Epithelial cell of prostate (primary cell): Measurements from ENCODE around the gene PLSCR4.
A peak's percentile ranks its signal among the peaks of the same experiment; 100 is the strongest.

Experiments used
- DNase-seq: peaks from one replicate; pipeline ENCODE4 v3.0.0-alpha.2; 2011; ENCODE audit warnings: low read depth, low spot score
- H3K27ac ChIP-seq: fragments of 450-650 bp; 2 replicates; pipeline ENCODE4 v1.5.1; 2017; ENCODE audit warnings: mild to moderate bottlenecking

The PLSCR4 gene

DNA sequence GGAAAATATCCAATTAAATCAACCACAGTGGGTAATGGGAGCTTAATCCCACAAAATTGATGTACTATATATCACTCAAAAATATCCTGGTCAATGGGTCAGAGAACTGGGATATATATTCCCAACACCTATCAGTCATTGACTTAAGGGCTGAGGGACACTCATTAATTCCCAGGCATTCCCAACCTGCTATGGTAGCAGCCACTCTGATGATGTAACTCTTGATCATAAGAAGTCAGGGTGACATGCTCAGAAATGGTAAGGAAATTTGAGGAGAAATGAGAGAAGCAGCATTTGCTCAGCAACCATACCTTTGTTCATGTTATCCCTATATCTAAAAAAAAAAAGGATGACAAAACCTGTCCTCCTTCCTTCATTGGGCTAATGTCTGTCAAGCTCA, 86.8 kb downstream of the PLSCR4 start:
- peak overlapping the region; percentile 76 for H3K27ac ChIP-seq

DNA sequence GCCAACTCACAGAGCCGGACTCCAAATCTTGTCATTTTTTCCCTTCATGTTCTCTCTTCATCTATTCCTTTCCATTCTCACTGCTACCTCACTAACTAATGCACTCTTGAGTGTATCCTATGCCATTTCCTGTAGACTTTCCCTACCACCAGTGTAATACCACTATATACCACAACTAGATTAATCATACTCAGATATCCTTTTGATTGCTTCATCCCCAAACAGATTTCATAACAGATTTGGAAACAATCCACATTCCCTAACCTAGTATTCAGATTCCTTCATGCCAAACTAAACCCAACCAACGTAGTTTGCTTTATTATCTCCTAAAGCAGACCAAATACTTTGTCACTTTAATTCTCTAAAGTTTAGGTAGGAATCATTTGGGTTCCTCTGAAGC, 87.3 kb downstream of the PLSCR4 start:
- peak; percentile 65 for DNase-seq
- H3K27ac ChIP-seq, result peak overlapping the region; percentile 76

More for the DNA sequence above, 86.8 kb downstream of the PLSCR4 start:
- no peak for DNase-seq

DNA sequence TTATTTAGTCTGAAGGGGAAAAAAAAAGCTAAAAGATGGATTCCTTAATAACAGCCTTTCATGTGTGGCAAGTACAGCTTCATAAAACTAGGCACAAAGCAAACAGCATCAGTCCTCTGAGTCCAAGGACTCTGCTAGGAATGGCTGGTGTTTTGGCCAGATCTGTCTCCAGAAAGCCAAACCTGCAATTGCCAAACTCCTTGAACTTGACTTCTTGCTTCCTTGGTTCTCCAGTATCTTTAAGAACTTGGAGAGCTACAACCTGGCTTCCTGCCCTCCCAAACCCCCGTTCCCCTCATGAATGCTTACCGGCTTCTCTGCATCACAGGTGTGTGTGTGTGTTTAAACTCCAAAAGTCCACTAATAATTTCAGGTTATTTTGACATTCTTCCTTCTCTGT, 88.3 kb downstream of the PLSCR4 start:
- no peak for DNase-seq
- H3K27ac ChIP-seq, result peak overlapping the region; percentile 70

DNA sequence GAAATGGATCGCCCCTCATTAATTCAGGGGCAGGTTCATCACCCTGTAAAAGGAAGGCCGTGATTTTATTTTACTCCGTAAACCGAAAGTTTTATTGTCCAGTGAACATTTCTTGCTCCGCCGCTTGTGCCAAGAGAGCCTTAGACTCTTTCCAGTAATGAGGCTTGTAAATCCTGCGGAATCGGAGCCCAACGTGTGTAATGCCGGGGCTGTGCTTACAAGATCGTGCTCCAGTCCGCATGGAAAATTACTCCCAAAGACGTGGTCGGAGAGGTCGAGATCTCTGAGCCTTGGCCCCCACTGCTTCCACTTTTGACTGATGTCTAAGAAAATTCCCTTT, 89.3 kb downstream of the PLSCR4 start:
- peak overlapping the region; percentile 70 for H3K27ac ChIP-seq
- DNase-seq, result no peak

DNA sequence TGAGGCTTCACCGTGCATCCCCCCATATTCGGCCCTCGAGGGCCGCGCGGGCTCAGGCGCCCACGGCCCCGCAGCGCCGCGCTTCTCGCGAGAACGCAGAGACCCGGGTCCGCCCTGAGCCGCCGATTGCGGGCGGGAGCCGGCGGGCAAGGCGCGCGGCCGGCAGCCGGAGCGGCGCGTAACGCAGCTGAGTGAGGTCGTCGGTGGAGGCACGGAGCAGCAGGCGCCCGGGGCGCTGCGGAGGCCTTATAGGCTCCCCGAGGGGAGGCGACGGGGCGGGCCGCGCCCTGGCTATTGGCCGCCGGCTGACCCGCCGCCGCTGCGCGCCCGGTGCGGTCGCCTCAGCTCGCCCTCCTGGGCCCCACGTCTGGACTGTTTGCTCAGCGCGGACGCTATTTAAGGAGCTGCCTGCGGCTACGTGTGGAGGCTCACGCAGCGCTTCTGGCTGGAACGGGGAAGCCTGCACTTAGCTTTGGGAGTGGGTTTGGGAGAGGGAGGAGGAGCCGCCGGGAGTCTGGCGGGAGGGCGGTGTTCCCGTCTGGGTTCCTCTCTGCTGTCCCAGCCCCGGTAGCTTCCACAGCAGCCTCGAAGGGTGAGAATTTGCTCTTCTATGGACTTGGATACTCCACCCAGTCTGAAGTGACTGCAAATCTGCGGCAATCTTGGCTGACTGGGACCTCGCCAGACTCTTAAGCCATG, 89.8 kb downstream of the PLSCR4 start, which contains the start of gene PLOD2:
TSS of gene PLOD2 (minus strand) at position 221 of the 699 bp plus-strand sequence. CDS start at position 26, 195 bp downstream.
- peak within 1 kb of the TSS; percentile 70 for H3K27ac ChIP-seq
- no peak for DNase-seq

DNA sequence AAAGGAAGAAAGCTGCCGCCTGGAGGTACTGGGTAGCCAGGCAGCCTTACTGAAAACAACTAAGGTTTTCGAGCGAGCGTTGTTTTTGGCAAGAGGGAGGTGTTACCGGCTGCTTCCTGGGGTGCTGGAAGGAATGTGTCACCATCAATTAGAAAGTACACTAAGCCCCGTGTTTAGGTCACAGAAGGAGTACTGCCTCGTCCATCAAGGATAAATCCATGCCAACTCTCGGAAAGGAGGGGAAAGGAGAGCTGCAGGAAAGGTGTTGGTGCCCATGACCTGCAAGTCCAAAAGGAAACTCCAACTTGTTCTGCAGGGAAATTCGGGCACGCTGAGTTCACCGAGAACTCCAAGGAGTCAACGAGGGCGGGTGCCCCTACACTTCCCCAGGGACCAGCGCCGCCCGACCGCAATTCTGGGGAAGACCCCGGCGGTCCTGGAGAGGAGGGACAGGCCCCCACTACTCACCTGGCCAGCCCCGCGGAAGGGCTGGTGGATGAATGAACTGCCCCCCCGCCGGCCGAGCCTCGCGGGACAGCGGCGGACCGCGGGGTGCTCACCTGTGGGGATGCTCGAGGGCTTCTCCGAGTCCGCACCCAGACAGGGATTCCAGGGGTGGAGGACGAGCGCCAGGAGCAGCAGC, 90.5 kb downstream of the PLSCR4 start:
- peak overlapping the region; percentile 70 for H3K27ac ChIP-seq
- DNase-seq, result no peak

DNA sequence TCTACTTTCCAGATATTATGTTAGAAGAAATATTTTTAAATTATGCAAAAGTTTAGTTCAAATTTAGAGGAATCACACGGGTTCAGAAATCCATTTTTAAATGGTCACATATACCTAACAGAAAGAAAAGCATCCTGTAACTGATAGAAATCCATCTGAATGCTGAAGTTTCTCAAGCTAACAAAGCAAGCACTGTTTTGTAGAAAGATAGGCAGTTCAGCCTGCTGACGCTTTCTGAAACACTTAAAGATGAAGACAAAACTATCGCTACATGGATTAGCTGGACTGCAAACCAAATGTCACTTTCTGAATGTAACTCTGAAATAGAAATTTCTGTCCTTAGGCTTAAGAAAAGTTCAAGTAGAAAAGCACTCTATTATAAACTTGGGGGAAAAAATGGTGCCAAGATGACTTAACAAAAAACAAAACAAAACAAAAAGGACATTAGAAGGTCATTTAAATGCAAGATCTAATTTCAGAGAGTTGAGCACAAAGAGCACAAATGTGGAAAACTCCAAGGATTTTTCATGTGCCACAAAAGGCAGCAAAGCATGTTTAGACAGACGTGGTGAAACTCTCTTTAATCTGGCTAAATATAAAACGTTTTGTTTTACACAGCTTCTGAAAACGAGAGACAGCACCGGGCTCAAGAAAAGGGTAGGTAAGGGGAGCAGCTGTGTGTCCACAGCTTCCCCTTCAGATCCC, 91.1 kb downstream of the PLSCR4 start:
- DNase-seq, result no peak
- peak overlapping the region; percentile 70 for H3K27ac ChIP-seq

DNA sequence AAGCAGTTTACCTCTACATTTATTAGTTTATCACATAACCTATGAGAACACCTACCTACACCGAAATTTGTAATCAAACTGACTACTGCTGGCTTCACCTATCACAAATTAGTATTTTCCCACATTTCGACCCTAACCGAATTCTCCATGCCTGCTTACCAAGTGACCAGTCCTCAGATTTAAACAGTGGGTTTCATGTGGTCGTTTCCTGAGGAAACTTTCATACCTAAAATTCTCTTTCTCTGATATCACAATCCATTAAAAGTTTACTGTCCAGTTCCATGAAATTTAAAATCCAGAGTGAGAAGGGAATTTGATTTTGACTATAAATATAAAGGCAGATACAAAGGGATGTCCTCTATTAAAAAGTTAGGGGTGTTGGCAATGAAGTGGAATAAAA, 91.9 kb downstream of the PLSCR4 start:
- H3K27ac ChIP-seq, result no peak overlapping the region
- no peak for DNase-seq

DNA sequence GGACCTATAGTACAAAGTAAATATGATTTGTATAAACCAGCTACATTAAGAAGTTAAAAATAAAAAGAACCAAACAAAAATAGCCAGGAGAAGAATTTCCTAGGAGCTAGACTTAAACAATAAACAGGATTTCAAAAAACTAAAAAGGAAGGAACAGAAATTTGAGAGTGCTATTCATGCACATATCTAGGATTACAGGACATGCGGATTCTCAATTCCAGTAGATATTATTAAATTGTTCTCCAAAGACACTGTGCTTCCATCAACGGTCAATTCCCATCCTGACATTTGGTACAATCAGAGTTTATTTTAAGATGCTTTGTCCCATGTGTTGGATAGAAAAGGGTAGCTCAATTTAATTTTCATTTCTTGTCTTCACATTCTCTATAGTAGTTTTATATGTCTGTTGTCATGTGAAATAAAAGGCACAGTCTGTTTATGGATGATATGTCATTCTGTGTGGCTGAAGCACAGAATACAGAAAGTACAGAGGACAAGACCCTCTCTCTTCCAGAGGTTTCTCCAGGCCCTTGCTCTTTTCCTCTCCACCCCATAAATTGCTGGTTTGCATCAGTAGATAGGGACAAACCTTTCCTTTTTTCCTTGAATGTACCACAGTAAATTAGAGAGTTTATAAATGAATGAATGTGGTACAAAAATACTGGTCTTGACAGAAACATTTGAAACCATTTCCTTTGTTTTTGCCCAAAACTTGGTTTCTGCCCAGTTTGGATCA, 93.4 kb downstream of the PLSCR4 start:
- DNase-seq, result no peak
- no peak overlapping the region for H3K27ac ChIP-seq

DNA sequence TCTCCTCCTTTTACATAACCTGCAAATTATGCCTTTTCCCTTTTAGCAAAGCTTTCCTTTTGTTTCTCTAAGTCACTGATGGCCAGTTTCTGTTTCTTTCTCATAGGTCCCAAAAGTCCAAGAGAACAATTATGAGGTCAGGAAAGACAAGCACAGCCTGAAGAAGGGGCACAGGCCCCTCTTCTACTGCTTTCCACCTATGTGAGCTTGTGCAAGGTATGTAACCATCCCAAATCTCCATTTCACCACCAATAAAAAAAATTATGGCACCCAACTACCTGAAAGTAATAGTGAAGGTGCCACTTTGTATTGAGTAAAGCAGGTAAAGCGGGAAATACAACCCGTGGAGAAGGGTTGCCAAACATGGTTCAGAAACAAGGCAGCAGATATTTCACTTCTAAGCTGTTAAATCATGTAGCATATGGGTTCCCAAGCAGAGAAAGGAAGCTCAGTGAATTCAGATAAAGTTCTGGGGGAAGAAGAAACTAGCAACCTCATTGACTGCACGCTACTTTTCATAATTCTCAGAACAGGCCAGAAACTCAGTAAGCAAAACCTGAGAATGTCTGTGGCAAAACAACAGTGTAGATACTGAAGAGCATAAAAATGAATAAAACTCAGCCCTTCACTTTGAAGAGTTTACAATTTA, 94.1 kb downstream of the PLSCR4 start:
- no peak for DNase-seq
- no peak overlapping the region for H3K27ac ChIP-seq

DNA sequence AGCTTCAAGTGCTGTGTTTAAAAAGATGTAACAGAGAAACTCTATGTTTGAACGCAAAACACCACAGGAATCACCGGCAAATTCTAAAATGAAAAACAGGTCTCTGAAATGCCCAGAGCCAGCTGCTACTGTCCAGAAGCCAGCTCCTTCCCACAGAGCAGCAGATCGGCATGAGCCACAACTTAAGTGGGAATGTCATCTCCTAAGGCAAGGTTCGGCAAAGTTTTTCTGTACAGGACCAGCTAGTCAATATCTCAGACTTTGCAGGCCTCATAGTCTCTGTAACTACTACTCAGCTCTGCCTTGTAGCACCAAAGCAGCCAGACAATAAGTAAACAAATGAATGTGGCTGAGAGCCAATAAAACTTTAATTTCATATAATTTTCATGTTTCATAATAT, 94.8 kb downstream of the PLSCR4 start:
- no peak for DNase-seq
- no peak overlapping the region for H3K27ac ChIP-seq

DNA sequence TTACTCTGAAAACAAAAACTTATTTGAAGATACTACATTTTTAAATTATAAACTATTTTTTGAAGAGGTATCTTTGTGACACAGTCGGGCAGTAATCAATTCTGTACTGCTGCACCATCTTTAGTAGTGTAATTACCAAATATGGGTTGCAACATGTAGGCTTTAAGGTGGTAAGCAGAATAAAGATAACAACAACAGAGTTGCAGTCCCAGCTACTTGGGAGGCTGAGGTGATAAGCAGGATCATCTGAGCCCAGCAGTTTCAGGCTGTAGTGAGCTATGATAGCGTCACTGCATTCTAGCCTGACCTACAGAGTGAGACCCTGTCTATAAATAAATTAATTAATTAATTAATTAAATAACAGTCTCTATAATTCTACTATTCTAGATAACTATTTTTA, 95.9 kb downstream of the PLSCR4 start:
- DNase-seq, result no peak

DNA sequence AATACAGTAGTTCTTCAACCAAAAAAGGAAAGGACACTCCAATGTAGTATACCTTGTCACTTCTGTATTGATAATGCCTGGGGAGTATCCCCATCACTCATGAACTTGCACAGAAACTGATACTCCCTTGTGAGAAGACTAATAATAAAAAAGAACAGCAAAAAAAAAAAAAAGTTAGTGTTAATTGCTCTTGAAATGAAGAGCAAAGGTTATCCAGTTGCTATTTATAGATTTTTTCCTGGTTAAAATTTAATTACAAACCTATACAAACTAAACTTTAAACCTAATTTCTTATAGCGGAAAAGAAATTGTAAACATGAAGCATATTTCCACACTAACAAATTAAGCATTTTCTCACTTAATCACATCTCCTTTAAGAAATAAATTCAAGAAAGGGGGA, 96.6 kb downstream of the PLSCR4 start:
- DNase-seq, result no peak
- no peak overlapping the region for H3K27ac ChIP-seq

More for the DNA sequence above, 95.9 kb downstream of the PLSCR4 start:
- no peak overlapping the region for H3K27ac ChIP-seq

DNA sequence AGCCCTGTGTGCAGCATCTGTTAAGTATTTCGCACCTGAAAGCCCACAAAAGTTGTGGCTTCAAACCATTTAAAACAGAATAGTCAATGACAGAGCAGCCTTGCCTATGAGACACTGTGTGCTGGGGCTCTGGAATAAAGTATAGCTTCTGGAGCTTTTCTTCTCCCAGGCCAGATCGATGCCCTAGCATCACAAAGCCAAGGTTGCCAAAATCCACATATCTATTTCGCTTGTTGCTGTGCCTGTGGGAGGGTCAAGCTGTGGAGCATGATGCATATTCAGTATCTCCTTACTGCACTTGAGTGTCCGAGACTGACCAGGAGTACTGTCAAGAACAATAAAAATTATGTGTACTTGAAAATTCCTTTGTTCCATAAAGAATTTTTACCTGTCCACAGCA, 97.5 kb downstream of the PLSCR4 start:
- no peak overlapping the region for H3K27ac ChIP-seq
- no peak for DNase-seq

DNA sequence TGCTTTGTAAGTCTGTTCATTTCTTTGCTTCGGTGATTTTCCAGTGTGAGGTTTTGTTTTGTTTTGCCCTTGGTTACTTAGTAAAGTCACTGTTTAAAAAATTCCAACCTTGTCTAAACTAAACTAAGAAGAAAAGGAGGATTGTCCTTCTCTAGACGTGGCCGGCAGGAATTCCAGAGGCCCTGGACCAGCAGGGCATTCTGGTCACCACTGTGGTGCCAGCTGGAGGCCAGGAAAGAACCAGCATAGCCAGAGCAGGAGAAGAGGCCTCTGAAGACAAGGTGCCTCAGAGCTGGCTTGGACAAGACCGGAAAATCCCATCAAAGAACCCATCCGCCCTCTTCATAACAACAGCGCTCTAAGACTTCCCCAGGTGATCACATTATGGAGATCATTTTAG, 98.1 kb downstream of the PLSCR4 start:
- DNase-seq, result no peak

DNA sequence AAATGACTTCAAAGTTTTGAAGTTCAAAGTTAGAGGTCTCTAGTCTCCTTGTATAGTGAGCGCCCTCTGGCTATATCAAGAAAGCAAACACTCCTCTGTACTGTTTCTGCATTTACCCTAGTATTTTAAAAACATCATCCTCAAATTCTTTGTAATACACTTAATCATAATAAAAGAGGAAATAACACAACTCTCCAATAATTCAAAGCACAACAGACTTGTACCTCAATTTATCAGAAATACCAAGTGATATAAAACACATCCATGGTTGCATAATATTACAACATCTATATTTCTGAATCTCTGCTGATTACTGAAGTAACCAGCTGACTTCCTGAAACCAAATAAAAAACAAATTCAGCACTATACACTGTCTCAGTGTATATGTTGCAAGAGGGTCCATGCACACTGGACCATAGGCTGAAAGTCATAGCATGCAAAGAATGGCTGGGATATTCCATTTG, 102.4 kb downstream of the PLSCR4 start:
- peak overlapping the region; percentile 6 for H3K27ac ChIP-seq
- no peak for DNase-seq

More for the DNA sequence above, 98.1 kb downstream of the PLSCR4 start:
- H3K27ac ChIP-seq, result no peak overlapping the region

DNA sequence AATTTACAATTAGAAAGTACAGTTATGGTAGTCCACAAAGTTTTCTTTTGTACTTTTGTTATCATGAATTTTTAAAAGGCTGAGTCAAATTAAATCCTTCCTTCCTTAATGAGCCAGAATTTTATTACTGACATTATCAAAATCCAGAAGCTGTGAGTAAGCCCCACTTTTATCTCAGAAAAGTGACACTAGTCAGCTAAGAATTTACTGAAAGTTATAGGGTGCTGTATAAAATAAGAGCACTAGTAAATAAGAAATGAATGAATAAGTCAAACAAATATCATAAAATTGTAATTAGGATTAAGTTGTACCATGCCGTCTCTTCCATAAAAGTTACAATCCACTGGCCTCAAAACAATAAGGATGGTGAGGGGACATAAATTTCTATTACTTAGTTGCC, 105.3 kb downstream of the PLSCR4 start:
- H3K27ac ChIP-seq, result no peak overlapping the region
- no peak for DNase-seq

DNA sequence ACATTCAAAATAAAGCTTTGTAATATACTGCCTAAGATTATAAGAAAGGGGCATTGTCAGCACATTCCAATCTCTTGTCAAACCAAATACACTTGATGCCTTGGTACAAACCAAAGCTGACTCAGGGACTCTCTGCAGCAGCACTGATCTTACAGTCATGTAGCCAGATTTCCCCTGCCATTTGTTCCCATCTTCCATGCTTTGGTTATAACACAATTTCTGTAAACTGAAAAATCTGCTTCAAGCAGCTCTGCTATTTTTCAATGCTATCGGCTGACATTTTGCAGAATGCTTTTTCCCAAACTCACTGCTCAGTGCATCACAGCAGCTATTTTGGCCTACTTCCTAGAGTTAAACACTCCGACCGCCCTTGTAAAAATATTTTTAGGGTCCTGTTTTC, 108.1 kb downstream of the PLSCR4 start:
- no peak for DNase-seq
- H3K27ac ChIP-seq, result no peak overlapping the region
